Middle frontal gyrus (tissue), 1 donor: ENCODE measurements around the gene DLGAP1.

Source experiments
- DNase-seq: peaks from one replicate; pipeline ENCODE4 v3.0.0-alpha.2; 2015; ENCODE audit warnings: low spot score; ENCODE audit errors: extremely low spot score

The DLGAP1 gene

DNA sequence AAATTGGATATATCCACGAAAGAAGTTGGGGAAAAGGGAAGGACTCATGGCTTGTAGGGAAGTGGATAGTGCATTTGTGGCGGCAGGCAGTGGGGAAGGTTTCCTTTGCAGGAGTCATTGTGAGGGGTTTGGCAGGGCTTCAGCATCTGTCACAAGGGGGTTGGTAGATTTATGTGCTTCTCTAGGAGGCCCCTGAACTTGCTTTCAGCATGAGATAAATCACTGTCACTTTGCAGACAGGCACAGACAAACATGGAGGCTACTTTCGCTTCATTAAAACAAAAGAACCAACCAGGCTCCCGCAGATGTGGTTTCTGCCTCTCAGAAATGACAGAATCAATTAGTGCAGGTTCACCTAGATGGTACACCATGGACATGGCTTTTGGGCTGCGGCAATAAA, 664.4 kb downstream of the DLGAP1 start:
- DNase-seq, result no peak

GRCh38 chr18:3789525-3789924, 665.6 kb downstream of the DLGAP1 start:
- no peak for DNase-seq

- no peak for DNase-seq
These were observed 670.2 kb downstream of the DLGAP1 start for GRCh38 chr18:3784949-3785348.

GRCh38 chr18:3782901-3783300, 672.2 kb downstream of the DLGAP1 start:
- DNase-seq, result no peak

GRCh38 chr18:3777719-3778118, 677.4 kb downstream of the DLGAP1 start:
- no peak for DNase-seq

- DNase-seq, result no peak
These were observed 678.0 kb downstream of the DLGAP1 start for GRCh38 chr18:3777122-3777521.

DNA sequence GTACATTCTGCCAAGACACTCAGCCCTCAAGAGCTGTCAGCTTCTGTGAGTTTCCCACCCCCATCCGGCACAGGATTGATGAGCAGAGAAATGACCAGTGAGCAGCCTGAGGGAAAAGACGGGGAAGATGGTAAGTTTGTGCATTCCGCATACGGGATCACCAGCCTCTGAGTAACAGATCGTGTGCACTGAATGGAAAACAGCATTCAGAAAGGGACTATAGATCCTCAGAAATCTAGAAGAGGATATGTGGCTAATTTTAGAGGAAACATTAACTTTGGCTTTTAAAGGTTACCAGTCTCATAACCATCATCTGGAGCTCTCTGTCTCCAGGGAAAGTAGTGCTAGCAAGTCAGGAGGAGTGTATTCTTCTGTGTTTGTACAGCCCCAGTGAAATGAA, 679.1 kb downstream of the DLGAP1 start:
- no peak for DNase-seq

- DNase-seq, result no peak
These were observed 681.8 kb downstream of the DLGAP1 start for GRCh38 chr18:3773303-3773702.

- DNase-seq, result peak; percentile 47
These were observed 683.8 kb downstream of the DLGAP1 start for GRCh38 chr18:3771121-3771971.

GRCh38 chr18:3761266-3761665, 693.8 kb downstream of the DLGAP1 start:
- DNase-seq, result no peak

- no peak for DNase-seq
These were observed 694.4 kb downstream of the DLGAP1 start for GRCh38 chr18:3760741-3761140.

GRCh38 chr18:3759099-3759498, 696.0 kb downstream of the DLGAP1 start:
- no peak for DNase-seq

GRCh38 chr18:3758531-3758930, 696.6 kb downstream of the DLGAP1 start:
- DNase-seq, result no peak

DNA sequence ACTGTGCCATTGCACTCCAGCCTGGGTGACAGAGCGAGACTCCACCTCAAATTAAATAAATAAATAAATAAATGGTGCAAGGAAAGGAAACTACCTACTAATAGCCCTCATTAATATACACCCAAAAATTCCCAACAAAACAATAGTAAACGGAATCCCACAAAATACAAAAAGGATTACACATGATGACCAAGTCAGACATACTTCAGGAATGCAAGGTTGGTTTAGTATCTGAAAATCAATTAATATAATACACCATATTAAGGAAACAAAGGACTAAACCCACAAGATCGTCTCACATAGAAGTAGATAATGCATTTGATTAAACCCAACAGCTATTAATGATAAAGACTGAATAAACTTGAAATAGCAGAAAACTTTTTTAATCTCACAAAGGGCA, 697.7 kb downstream of the DLGAP1 start:
- DNase-seq, result no peak

GRCh38 chr18:3753106-3753505, 702.0 kb downstream of the DLGAP1 start:
- no peak for DNase-seq

DNA sequence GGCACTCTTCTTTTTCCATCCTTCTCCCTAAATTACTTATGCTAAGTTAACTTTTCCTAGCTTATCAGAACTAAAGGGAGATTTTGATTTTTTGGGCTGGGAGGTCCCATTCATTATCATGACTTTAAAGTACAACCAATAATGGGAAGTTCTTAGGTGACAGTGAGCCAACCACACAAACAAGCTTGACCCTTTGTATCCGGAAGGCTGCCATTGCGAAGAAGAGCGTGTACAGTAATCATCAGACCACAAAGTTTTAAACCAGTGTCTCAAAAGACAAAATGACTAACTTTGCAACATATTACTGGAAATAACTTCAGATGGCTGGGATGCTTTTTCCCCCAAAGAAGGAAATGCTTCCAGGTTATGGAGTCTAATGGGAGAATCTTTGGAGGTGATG, 707.0 kb downstream of the DLGAP1 start:
- DNase-seq, result no peak

DNA sequence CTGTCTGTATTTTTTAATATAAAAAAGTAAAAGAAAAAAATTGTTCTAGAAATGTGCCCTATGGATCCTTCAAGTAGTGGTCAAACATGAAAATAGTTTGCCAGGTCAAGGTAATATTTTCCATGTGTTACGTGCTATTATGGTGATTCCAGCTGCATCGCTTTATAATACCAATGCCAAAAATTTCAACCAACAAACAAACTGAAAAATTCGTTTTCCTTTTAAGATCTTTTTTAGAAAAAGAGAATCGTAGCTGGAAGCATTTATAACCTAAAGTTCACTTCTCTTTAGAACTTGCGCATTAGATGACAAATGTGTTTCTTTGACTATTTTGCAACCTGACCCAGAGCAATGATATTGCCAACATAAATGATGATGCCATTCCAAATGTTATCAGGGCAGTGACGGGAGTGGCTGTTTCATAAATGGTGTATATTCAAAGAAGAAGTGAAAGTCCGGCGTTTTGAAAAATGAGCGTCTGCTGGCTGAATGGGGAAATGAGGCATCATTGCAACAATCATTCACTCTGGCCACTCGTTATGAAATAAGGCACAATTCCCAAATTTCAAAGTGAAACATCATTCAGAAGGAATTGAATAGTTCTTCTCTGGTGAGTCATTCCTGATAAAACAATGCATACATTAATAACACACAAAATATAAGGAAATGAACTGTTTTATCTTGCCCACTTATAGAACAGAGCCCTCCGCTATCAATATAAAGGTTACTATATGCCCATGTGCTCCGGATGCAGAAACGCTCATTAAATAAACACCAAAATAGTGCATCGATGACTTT, 707.7 kb downstream of the DLGAP1 start:
- no peak for DNase-seq

- DNase-seq, result no peak
These were observed 712.6 kb downstream of the DLGAP1 start for GRCh38 chr18:3742541-3742940.

GRCh38 chr18:3741333-3741732, 713.8 kb downstream of the DLGAP1 start:
- DNase-seq, result no peak

- DNase-seq, result no peak
These were observed 726.2 kb downstream of the DLGAP1 start for GRCh38 chr18:3728704-3729437.

DNA sequence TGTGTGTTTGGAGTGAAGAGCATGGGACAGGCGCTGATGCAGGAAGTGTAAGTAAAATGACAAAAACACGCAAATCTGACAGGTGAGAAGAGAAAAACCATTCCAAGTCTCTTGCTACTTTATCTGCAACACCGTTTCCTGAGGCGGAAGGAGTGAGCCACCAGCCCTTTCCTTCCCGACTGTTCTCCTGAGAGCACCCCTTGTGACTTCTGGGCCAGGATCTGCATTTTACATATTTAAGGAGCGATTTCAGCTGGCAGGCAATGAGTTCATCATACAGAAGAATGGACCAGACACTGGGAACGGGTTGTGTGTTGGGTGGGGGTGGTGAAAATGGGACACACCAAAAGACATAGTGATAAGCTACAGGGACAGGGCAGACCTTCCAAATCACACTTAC, 727.8 kb downstream of the DLGAP1 start:
- DNase-seq, result no peak
